Activated CD4-positive, alpha-beta T cell treated with anti-CD3 and anti-CD28 coated beads, Interleukin-10, Interleukin-2, amounts not matched to agents 100 ng/mL and 50 ng/mL, durations not matched to agents 16 hours and 8 hours (primary cell): ENCODE data around the gene ARHGAP18.
"Not testable (repeated sequence)": the region's sequence is repeated elsewhere in the genome, so short reads cannot be mapped to it uniquely, and the experiment has no call there.

ENCODE experiments used
- DNase-seq: peaks from one replicate; pipeline ENCODE4 v3.0.0-alpha.2; 2020

ARHGAP18 gene

GRCh38 chr6:129607581-129608186 lies 102.3 kb downstream of the ARHGAP18 start:
- no peak for DNase-seq

GRCh38 chr6:129606664-129607063 lies 103.3 kb downstream of the ARHGAP18 start:
- DNase-seq: peak; percentile 59

DNA sequence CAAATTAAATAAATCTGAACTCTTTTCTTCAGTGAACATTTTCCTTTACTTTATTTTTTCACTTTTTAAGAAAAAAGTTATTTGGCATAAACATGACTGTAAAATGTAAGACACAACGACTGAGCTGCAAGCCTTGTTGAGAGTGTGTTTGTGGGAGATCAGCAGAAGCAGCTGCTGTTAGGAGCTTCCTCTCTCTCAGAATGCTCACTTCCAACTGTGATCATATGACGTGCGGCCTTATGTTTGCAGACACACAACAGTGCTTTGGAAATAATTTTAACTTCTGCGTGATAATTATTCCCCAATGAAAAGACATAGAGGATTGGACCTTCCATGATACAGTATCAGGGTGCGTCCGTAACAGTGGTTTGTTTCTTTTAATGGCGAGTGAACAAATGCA lies 104.0 kb downstream of the ARHGAP18 start:
- no peak for DNase-seq

DNA sequence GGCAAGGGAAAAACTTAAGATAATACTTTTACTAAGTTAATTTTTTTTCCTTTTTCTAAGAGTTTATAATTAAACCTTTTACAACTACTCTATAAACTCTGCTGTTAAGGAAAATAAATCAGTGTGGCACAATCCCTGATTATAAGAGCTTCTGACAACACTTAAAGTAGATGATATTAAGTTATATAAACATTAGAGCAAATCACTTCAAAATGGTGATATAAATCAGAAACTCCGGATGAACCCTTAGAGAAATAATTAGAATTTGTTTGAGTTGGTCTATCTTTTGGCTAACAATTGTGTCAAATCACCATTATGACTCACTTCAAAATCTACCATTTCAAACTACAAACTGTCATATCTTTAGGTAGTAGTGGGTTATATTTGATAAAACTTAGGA lies 104.9 kb downstream of the ARHGAP18 start:
- DNase-seq: no peak

DNA sequence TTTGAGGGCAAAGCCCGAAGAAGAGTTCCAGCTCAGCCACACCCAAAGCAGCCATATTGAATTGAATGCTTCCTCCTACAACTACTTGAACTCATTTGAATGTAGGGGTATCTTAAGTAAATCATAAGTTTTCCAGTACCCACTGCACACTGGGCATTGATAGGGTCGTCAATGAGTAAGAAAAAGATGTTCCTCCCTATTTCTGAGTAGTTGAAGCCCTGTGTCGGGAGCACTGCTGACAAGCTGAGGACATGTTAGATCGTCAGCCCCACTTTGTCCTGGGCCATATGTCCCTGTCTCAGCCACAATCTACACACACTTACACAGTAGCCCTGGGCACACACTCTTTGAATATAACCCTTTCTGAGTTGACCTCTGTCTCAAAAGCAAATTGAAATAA lies 105.7 kb downstream of the ARHGAP18 start:
- no peak for DNase-seq

GRCh38 chr6:129603741-129604140 lies 106.2 kb downstream of the ARHGAP18 start:
- no peak for DNase-seq

DNA sequence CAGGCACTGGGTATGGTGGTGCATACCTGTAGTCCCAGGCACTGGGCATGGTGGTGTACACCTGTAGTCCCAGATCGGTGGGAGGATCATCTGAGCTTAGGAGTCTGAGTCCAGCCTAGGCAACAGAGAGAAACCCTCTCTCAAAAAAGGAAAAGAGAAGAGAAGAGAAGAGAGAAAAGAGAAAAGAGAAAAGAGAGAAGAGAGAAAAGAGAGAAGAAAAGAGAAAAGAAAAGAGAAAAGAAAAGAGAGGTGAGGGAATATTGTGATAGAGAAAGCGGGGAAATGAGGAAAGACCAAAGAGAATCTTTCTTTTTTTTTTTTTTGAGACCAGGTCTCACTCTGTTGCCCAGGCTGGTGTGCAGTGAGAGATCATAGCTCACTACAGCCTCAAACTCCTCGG lies 108.7 kb downstream of the ARHGAP18 start:
- no peak for DNase-seq

- no peak for DNase-seq
Observed at GRCh38 chr6:129599467-129599866, 110.5 kb downstream of the ARHGAP18 start.

DNA sequence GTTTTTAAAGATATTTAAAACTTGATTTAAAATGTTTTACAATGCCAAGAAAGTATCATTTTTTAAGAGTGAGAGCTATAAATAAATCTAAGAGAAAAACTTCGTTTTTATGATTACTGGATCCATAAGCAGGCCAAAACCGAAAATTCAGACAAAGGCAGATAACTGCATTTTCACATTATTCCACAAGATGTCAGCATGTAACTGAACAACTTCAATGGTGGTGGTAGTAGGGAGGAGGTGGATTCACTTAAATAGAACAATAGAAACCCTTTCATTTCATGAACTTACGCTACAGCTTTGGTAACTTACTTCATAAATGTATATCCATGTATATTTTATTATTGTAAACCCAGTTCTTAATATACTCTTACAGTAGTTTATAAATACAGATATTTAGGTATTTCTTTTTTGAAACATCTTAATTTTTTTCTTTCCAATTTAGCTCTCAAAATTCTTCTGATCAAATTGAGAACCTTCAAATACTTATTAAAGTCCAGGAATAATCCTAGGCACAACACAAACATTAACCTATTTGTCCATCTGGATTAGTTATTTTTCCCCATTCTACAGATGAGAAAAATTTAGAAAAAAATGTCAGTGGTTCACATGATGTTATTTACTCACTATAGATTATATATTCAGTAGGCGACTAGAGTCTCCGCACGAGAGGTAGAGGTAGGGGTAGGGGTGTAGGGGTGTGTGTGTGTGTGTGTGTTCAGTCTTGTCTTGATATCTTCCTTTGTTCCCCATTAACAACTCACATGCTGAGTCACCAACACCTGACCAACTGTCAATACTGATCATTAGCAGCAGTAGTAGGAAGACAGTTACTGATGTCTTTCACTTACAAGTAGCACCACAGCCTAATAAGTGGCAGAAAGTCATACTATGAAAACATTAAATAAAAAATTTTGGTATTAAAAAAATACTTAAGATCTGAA lies 111.5 kb downstream of the ARHGAP18 start:
- peak; percentile 76 for DNase-seq

DNA sequence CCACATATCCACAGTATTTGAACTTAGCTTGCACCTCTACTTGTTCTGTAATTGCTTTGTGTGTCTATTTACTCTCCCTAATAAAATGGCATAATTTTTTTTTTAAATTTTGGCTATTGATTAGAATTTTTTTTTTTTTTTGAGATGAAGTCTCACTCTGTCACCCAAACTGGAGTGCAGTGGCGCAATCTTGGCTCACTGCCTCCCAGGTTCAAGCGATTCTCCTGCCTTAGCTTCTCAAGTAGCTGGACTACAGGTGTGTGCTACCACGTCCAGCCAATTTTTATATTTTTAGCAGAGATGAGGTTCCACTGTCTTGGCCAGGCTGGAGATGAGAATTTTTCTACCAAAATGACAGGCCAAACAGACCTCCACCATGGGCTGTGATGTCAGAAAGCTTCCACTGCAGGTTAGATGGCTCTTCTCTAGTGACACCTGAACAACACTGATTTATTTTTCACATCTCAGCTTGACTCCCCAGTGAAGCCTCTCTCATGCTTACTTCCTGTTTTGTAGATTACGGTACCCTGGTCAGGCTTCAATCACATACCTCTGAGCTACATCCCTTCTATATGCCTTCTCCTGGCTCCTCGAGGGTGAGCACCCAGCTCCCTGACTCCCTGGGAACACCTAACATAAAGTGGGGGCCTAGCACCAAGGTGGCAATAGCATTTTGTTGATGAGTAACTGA lies 112.8 kb downstream of the ARHGAP18 start:
- no peak for DNase-seq

GRCh38 chr6:129596522-129596921 lies 113.5 kb downstream of the ARHGAP18 start:
- no peak for DNase-seq

DNA sequence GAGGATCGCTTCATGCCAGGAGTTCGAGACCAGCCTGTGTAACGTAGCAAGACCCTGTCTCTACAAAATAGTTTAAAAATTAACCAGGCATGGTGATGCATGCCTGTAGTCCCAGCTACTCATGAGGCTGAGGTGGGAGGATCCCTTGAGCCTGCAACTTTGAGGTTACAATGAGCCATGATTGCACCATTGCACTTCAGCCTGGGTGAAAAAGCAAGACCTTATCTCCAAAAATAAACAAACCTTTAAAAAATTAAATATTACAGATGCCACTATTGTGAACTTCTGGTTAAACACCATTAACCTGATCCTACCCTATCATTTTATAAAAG lies 116.8 kb downstream of the ARHGAP18 start:
- DNase-seq: no peak

GRCh38 chr6:129592516-129593232 lies 117.3 kb downstream of the ARHGAP18 start:
- DNase-seq: no peak

- no peak for DNase-seq
Observed at GRCh38 chr6:129590408-129591022, 119.5 kb downstream of the ARHGAP18 start.

DNA sequence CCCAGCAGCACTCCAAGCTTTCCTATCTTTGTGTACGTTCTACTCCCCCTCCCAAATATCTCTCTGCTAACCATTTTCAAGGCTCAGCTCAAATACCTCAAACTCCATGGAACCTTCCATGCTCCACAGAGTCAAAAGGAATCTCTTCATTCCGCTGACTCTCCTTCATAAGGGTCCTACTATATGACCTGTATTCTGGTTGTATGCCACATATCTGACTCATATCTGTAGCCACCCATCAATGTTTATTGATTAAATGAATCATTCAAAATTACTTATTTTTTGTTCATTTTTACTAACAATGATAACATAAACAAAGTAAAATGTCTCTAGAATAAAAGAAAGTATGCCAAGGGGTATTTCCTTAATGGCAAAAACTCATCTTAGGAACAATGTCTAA lies 123.2 kb downstream of the ARHGAP18 start:
- DNase-seq: no peak

GRCh38 chr6:129583866-129584265 lies 126.1 kb downstream of the ARHGAP18 start:
- no peak for DNase-seq

DNA sequence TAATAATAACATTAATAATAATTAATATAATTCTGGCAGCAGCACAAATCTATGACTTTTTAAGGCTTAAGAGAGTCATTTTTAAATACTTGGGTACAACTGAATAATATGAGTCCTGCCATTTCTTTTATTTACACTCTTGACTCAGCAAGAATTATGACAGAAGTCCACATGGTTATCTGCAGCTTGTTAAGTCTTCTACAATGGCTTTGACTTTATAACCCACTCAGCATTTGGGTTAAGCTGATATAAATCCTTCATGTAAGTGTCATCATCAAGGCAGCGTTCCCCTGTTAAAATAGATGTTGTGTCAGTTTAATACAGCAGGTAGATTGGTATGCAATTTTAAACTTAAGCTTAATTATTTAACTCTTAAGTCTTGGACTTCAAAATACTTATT lies 131.7 kb downstream of the ARHGAP18 start:
- no peak for DNase-seq

GRCh38 chr6:129577691-129578090 lies 132.3 kb downstream of the ARHGAP18 start:
- DNase-seq: no peak

DNA sequence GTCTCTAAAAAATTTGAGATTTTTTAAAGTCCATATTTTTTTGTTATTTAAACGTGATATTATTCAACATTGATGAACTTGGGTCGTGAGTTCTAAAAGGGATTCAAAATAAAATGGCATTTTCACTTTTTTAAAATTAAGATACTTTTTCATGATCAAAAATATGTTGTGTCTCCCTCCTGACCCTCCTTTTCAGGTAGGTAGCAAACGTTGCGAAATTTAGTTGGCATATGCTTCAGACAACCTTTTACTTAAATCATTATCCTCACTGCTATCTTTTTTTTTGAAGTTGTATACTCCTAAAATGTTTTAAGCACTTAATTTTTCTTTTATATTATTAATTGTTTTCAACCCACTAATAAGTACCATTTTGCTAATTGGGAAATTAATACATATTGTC lies 133.5 kb downstream of the ARHGAP18 start:
- no peak for DNase-seq

DNA sequence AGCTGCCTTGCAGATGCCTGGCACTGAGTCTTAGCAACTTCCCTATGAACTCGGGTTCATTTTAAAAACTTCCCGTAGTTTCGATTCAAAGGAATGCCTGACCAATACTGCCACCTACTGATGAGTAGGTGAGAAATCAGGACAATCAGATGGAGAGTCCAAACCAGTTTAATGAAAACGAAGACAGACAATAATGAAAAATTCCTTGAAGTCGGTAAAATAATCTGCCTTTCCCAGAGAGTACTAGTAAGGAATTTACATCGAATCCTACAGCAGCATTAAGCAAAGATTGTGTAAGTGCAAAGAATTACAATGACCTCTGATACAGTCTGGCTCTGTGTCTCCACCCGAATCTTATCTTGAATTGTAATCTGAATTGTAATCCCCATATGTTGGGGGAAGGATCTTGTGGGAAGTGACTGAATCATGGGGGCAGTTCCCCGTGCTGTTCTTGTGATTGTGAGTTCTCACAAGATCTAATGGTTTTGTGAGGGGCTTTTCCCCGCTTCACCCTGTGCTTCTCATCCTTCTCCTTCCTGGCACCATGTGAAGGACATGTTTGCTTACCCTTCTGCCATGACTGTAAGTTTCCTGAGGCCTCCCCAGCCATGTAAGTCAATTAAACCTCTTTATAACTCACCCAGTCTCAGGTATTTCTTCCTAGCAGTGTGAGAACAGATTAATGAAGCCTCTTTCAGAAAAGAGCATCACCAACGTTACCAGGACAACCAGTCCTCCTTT lies 134.4 kb downstream of the ARHGAP18 start:
- peak; percentile 9 for DNase-seq

GRCh38 chr6:129574605-129575004 lies 135.4 kb downstream of the ARHGAP18 start:
- not testable (repeated sequence) for DNase-seq

DNA sequence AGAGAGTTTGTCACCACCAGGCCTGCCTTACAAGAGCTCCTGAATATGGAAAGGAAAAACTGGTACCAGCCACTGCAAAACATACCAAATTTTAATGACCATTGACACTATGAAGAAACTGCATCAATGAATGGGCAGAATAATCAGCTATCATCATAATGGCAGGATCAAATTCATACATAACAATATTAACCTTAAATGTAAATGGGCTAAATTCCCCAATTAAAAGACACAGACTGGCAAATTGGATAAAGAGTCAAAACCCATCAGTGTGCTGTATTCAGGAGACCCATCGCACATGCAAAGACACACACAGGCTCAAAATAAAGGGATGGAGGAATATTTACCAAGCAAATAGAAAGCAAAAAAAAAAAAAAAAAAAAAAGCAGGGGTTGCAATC lies 139.0 kb downstream of the ARHGAP18 start:
- DNase-seq: not testable (repeated sequence)
